AG20443 (cell line): ENCODE measurements around the gene RARA.

Experiments
- DNase-seq: peaks from one replicate; pipeline ENCODE4 v3.0.0; 2012; ENCODE audit warnings: low spot score, mixed read lengths

Gene RARA

GRCh38 chr17:40329839-40330794, 21.1 kb downstream of the RARA start:
- DNase-seq: no peak

GRCh38 chr17:40330850-40331470, 22.0 kb downstream of the RARA start:
- DNase-seq: no peak

GRCh38 chr17:40331743-40332641, 23.0 kb downstream of the RARA start:
- peak; percentile 80 for DNase-seq

GRCh38 chr17:40333781-40334448, 24.9 kb downstream of the RARA start:
- no peak for DNase-seq

- DNase-seq: no peak
These were observed 26.6 kb downstream of the RARA start for GRCh38 chr17:40335620-40336019.

GRCh38 chr17:40337351-40337750, 28.4 kb downstream of the RARA start:
- no peak for DNase-seq

- no peak for DNase-seq
These were observed 29.1 kb downstream of the RARA start for GRCh38 chr17:40338058-40338457.

- no peak for DNase-seq
These were observed 30.1 kb downstream of the RARA start for GRCh38 chr17:40338941-40339649.

- no peak for DNase-seq
These were observed 31.3 kb downstream of the RARA start for GRCh38 chr17:40340327-40340726.

GRCh38 chr17:40340880-40341807, 32.2 kb downstream of the RARA start:
- DNase-seq: peak; percentile 91

- peak; percentile 86 for DNase-seq
These were observed 33.0 kb downstream of the RARA start for GRCh38 chr17:40341808-40342503.

GRCh38 chr17:40342504-40343218, 33.7 kb downstream of the RARA start:
- no peak for DNase-seq

GRCh38 chr17:40343219-40344119, 34.5 kb downstream of the RARA start:
- DNase-seq: no peak

- DNase-seq: no peak
These were observed 35.6 kb downstream of the RARA start for GRCh38 chr17:40344421-40345160.

GRCh38 chr17:40345161-40345993, 36.4 kb downstream of the RARA start:
- DNase-seq: peak; percentile 60
